B cell (primary cell): ENCODE data around the gene TCP10L.

Source experiments
- CTCF ChIP-seq: fragments of 200-600 bp; IDR thresholded peaks from one replicate; pipeline ENCODE4 v1.8.0; 2022; ENCODE audit warnings: antibody characterized with exemption, mild to moderate bottlenecking
- EZH2 ChIP-seq: IDR thresholded peaks from 2 replicates; pipeline ENCODE4 v1.6.1; 2012; ENCODE audit warnings: borderline replicate concordance, low read depth, mild to moderate bottlenecking, moderate library complexity, low read length; ENCODE audit not compliant: insufficient read depth, poor library complexity, severe bottlenecking

- TF ChIP-seq CTCF: no peak
- no peak for TF ChIP-seq EZH2
These were observed 16.8 kb upstream of the TCP10L start for GRCh38 chr21:32602099-32602498.
